HG03095 (cell line): ENCODE results near the gene SOX13.

Experiments used
- ATAC-seq: cut with Tn5 transposase; IDR thresholded peaks from one replicate; pipeline ENCODE4 v1.9.1; 2021; ENCODE audit warnings: moderate library complexity; ENCODE audit not compliant: unreplicated experiment

The SOX13 gene

GRCh38 chr1:204104331-204105130 is 31.6 kb downstream of the SOX13 start:
- no peak for ATAC-seq

- no peak for ATAC-seq
Observed at GRCh38 chr1:204105131-204105515, 32.2 kb downstream of the SOX13 start.

GRCh38 chr1:204106825-204107224 is 33.9 kb downstream of the SOX13 start:
- ATAC-seq, result no peak

GRCh38 chr1:204107892-204108291 is 35.0 kb downstream of the SOX13 start:
- ATAC-seq, result no peak

GRCh38 chr1:204108312-204109141 is 35.6 kb downstream of the SOX13 start:
- no peak for ATAC-seq

- no peak for ATAC-seq
Observed at GRCh38 chr1:204110894-204111633, 38.1 kb downstream of the SOX13 start.

- no peak for ATAC-seq
Observed at GRCh38 chr1:204112876-204113730, 40.2 kb downstream of the SOX13 start.

- no peak for ATAC-seq
Observed at GRCh38 chr1:204113896-204114295, 41.0 kb downstream of the SOX13 start.

GRCh38 chr1:204114606-204115005 is 41.7 kb downstream of the SOX13 start:
- ATAC-seq, result no peak

GRCh38 chr1:204115116-204115515 is 42.2 kb downstream of the SOX13 start:
- no peak for ATAC-seq

- no peak for ATAC-seq
Observed at GRCh38 chr1:204116539-204116938, 43.6 kb downstream of the SOX13 start.

- no peak for ATAC-seq
Observed at GRCh38 chr1:204121840-204122555, 49.1 kb downstream of the SOX13 start.

GRCh38 chr1:204123376-204123775 is 50.5 kb downstream of the SOX13 start:
- no peak for ATAC-seq

- ATAC-seq, result no peak
Observed at GRCh38 chr1:204124639-204125038, 51.7 kb downstream of the SOX13 start.

GRCh38 chr1:204125759-204126351 is 52.9 kb downstream of the SOX13 start:
- no peak for ATAC-seq

- no peak for ATAC-seq
Observed at GRCh38 chr1:204126386-204126785, 53.5 kb downstream of the SOX13 start.

GRCh38 chr1:204126956-204127355 is 54.0 kb downstream of the SOX13 start:
- ATAC-seq, result no peak

GRCh38 chr1:204127597-204128242 is 54.8 kb downstream of the SOX13 start:
- ATAC-seq, result no peak

GRCh38 chr1:204128464-204128963 is 55.6 kb downstream of the SOX13 start:
- ATAC-seq, result no peak
